GM10847 (cell line): Measurements from ENCODE around the gene CYP4B1.

ENCODE experiments used
- POLR2A ChIP-seq: IDR thresholded peaks from 2 replicates; pipeline ENCODE4 v1.6.1; 2011; ENCODE audit not compliant: insufficient read length; ENCODE audit errors: extremely low read depth

CYP4B1 gene

GRCh38 chr1:46807046-46807972 lies 8.5 kb downstream of the CYP4B1 start:
- no peak for TF ChIP-seq POLR2A

- TF ChIP-seq POLR2A: no peak
These were observed 10.2 kb downstream of the CYP4B1 start for GRCh38 chr1:46809071-46809470.

GRCh38 chr1:46809904-46810303 lies 11.1 kb downstream of the CYP4B1 start:
- TF ChIP-seq POLR2A: no peak

- no peak for TF ChIP-seq POLR2A
These were observed 11.8 kb downstream of the CYP4B1 start for GRCh38 chr1:46810596-46810995.

GRCh38 chr1:46811053-46811452 lies 12.2 kb downstream of the CYP4B1 start:
- no peak for TF ChIP-seq POLR2A

- TF ChIP-seq POLR2A: no peak
These were observed 13.5 kb downstream of the CYP4B1 start for GRCh38 chr1:46812065-46812963.

- no peak for TF ChIP-seq POLR2A
These were observed 14.4 kb downstream of the CYP4B1 start for GRCh38 chr1:46812996-46813857.

GRCh38 chr1:46813858-46814396 lies 15.1 kb downstream of the CYP4B1 start:
- no peak for TF ChIP-seq POLR2A

GRCh38 chr1:46815133-46815532 lies 16.3 kb downstream of the CYP4B1 start:
- TF ChIP-seq POLR2A: no peak

GRCh38 chr1:46816930-46817329 lies 18.1 kb downstream of the CYP4B1 start:
- no peak for TF ChIP-seq POLR2A

GRCh38 chr1:46817814-46818213 lies 19.0 kb downstream of the CYP4B1 start:
- no peak for TF ChIP-seq POLR2A

GRCh38 chr1:46818591-46818990 lies 19.7 kb downstream of the CYP4B1 start:
- TF ChIP-seq POLR2A: no peak

GRCh38 chr1:46819335-46819734 lies 20.5 kb downstream of the CYP4B1 start:
- no peak for TF ChIP-seq POLR2A

GRCh38 chr1:46820076-46820475 lies 21.2 kb downstream of the CYP4B1 start:
- no peak for TF ChIP-seq POLR2A
